ENCODE data around the gene HNRNPA1. TPM values are rescaled to one million over a fixed set of nuclear protein-coding genes. Genes with fewer than 3 reads are reported as not detected.

Gene HNRNPA1
- total and polyA plus RNA-seq, 9 of the 15 experiments (the other 6 are each of a cell fraction or from before 2014, with no cell fraction given): 1,166 to 2,703 (median 1,815) TPM

GRCh38 chr12:54280468-54281260 lies at the start of gene HNRNPA1 (continued):
- TF ChIP-seq CUX1 (CRISPR knock-in tag; IDR thresholded peaks at IDR 0.05) (no peak), TEAD1 (CRISPR knock-in tag; IDR thresholded peaks at IDR 0.05) (peak in 1 of 2 experiments; percentile 34; a peak in 3 of 4 replicates), RBM34 (IDR thresholded peaks at IDR 0.05; ENCODE audit: borderline replicate concordance, insufficient read depth, low read length) (no peak), VEZF1 (CRISPR knock-in tag; IDR thresholded peaks at IDR 0.05) (peak; percentile 58), SMAD4 (CRISPR knock-in tag; conservative IDR thresholded peaks at IDR 0.05) (peak; percentile 34; the same call in 1 of the 2 replicates), ZNF518B (CRISPR knock-in tag; IDR thresholded peaks at IDR 0.05) (no peak), ZKSCAN3 (CRISPR knock-in tag; IDR thresholded peaks at IDR 0.05) (no peak), CBFB (CRISPR knock-in tag; IDR thresholded peaks at IDR 0.05) (no peak), FIP1L1 (IDR thresholded peaks at IDR 0.05; ENCODE audit: low read depth, low read length, poor library complexity, severe bottlenecking) (no peak), RHOXF2B (CRISPR knock-in tag; conservative IDR thresholded peaks at IDR 0.05) (peak; percentile 86; the same call in 1 of the 2 replicates), GMEB1 (CRISPR knock-in tag; IDR thresholded peaks at IDR 0.05) (no peak; the same call in 1 of the 2 replicates), C11orf30 (IDR thresholded peaks at IDR 0.05; ENCODE audit: low read depth) (0 out of 2 replicates have a peak, but pooled peaks have one; percentile 17), BRD9 (IDR thresholded peaks at IDR 0.05; ENCODE audit: low read depth, partially characterized antibody) (peak; percentile 86), NFYB (IDR thresholded peaks at IDR 0.05; ENCODE audit: extremely low read depth, insufficient read length) (peak; percentile 100)

All from K562 (cell line).